Vein endothelial cell (primary cell): Measurements from ENCODE around the gene ATP5PD. TPM values are rescaled to one million over a fixed set of nuclear protein-coding genes. Genes with fewer than 3 reads are reported as not detected.

ENCODE experiments used
- small RNA-seq: library from RNA; depleted of rRNA; stranded (forward); fragments of <200 nt; gene quantifications from one replicate; pipeline ENCODE3, GENCODE V24; 2012
- total RNA-seq: library from RNA; depleted of rRNA; stranded (reverse); fragments of >200 nt; gene quantifications from 2 replicates; pipeline ENCODE4 v1.2.3, GENCODE V29; 2012

Gene ATP5PD
- 221 and 231 TPM in 2 replicates for total RNA-seq

GRCh38 chr17:75046407-75047289, at the start of gene ATP5PD, which contains the start of gene KCTD2:
ATP5PD (minus strand) TSS chr17:75046969; CDS start chr17:75042650, 4,319 bp downstream.
KCTD2 (plus strand) TSS chr17:75047225; CDS start chr17:75047251, 26 bp downstream.

DNA sequence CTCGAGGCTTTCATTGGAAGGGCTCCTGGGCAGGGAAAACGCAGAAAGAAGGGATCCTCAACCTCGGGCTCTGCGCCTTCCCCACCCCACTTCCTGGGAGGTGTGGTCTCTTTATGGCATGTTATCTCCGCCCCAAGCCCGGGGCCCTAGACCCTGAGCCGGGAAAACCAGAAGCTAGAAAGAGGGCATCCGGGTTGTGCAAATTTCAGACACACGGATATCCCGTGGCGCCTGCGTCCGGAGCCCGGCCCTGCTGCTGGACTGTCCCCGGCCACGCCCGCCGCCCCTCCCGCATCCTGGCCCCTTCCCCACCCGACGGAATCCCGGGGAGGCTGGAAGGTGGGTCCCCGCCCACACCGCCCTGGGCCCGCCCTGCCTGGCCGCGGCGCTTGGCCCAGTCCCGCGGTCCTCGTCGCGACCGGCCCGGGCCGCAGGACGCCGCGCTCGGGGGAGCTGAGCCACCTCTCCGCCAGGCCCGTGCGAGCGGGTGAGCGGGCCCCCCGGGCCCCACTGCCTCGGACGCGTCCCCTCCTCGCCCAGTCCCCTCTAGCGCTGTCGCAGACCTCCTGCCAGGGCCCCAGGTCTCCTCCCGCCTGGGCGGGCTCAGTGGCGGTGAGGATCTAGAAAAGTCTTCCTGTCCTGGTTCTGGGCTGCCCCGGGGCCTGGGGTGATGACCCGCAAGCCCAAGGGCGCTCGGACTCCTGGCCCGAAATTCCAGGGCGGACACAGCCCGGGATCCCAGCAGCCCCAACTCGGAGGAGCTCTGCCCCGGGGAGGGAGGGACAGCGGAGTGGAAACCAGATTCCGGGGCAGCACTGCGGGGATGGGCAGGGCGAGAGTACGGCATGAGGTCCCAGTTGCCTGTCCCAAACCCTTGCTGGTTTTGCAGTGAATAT, 41.0 kb upstream of the ATP5PD start, which contains the start of gene SLC16A5:
TSS of gene SLC16A5 (plus strand) at position 397 of the 896 bp plus-strand sequence. CDS start 5,683 bp downstream, outside the sequence.

GRCh38 chr17:75012346-75013091, 34.2 kb downstream of the ATP5PD start, which contains the start of gene MRPL58:
MRPL58 (plus strand) TSS chr17:75012670; CDS start chr17:75012687, 17 bp downstream.

Small RNA genes within 50 kb of the gene (small RNA-seq; reads per million reads assigned to genes)
- not detected for gene AC111186.1
- gene RF00019: not detected
- gene RN7SL573P: not detected
- not detected for gene RNU6-362P

Other genes with a start within 250 kb of the ATP5PD start
- 0.19 TPM in 1 of 2 replicates, not detected in the other for gene GRIN2C, start 187.1 kb downstream of the ATP5PD start, total RNA-seq
- gene FDXR, start 174.0 kb downstream of the ATP5PD start, total RNA-seq: 40.4 and 43.8 TPM in 2 replicates
- gene FADS6, start 153.3 kb downstream of the ATP5PD start, total RNA-seq: not detected in 2 replicates
- not detected in 2 replicates for gene USH1G, start 123.7 kb downstream of the ATP5PD start, total RNA-seq
- not detected in 2 replicates for gene OTOP2, start 122.7 kb downstream of the ATP5PD start, total RNA-seq
- not detected in 2 replicates for gene OTOP3, start 111.1 kb downstream of the ATP5PD start, total RNA-seq
- 38.4 and 39.8 TPM in 2 replicates for gene HID1, start 74.2 kb downstream of the ATP5PD start, total RNA-seq
- 26.1 and 27.1 TPM in 2 replicates for gene CDR2L, start 59.3 kb downstream of the ATP5PD start, total RNA-seq
- gene MRPL58, start 34.3 kb downstream of the ATP5PD start, total RNA-seq: 27.8 and 36.3 TPM in 2 replicates
- gene KCTD2, start 256 bp upstream of the ATP5PD start, total RNA-seq: 17.3 and 19.7 TPM in 2 replicates
- gene SLC16A5, start 41.0 kb upstream of the ATP5PD start, total RNA-seq: 12.0 and 23.8 TPM in 2 replicates
- gene ARMC7, start 63.0 kb upstream of the ATP5PD start, total RNA-seq: 4.1 and 4.6 TPM in 2 replicates
- gene NT5C, start 84.8 kb upstream of the ATP5PD start, total RNA-seq: 31.2 and 38.9 TPM in 2 replicates
- gene JPT1, start 107.5 kb upstream of the ATP5PD start, total RNA-seq: 264 and 322 TPM in 2 replicates
- gene SUMO2, start 136.0 kb upstream of the ATP5PD start, total RNA-seq: 96.8 and 106 TPM in 2 replicates
- gene NUP85, start 158.7 kb upstream of the ATP5PD start, total RNA-seq: 39.8 and 59.0 TPM in 2 replicates
- gene GGA3, start 214.6 kb upstream of the ATP5PD start, total RNA-seq: 18.6 and 20.5 TPM in 2 replicates
- 75.5 and 79.7 TPM in 2 replicates for gene MRPS7, start 214.9 kb upstream of the ATP5PD start, total RNA-seq
- 11.6 and 13.7 TPM in 2 replicates for gene MIF4GD, start 224.3 kb upstream of the ATP5PD start, total RNA-seq
- 10.1 and 13.5 TPM in 2 replicates for gene SLC25A19, start 242.5 kb upstream of the ATP5PD start, total RNA-seq